GM12801 (cell line): Measurements from ENCODE around the gene CASKIN1.

Source experiments
- CTCF ChIP-seq: IDR thresholded peaks from one replicate; pipeline ENCODE4 v1.5.1; 2011; ENCODE audit warnings: control low read depth; ENCODE audit not compliant: insufficient read length; ENCODE audit errors: extremely low read depth

Gene CASKIN1

GRCh38 chr16:2196981-2197511, 641 bp upstream of the CASKIN1 start:
- TF ChIP-seq CTCF: no peak

- TF ChIP-seq CTCF: no peak
Measured at GRCh38 chr16:2195322-2196161, 863 bp downstream of the CASKIN1 start.

- TF ChIP-seq CTCF: no peak
Measured at GRCh38 chr16:2194852-2195321, 1.5 kb downstream of the CASKIN1 start.

- TF ChIP-seq CTCF: no peak
Measured at GRCh38 chr16:2194166-2194834, 2.1 kb downstream of the CASKIN1 start.

GRCh38 chr16:2191446-2191706, 5.0 kb downstream of the CASKIN1 start:
- no peak for TF ChIP-seq CTCF

GRCh38 chr16:2190659-2191445, 5.6 kb downstream of the CASKIN1 start:
- TF ChIP-seq CTCF: no peak

GRCh38 chr16:2190002-2190658, 6.3 kb downstream of the CASKIN1 start:
- TF ChIP-seq CTCF: no peak
